ENCODE results near the gene CS.
A peak's percentile ranks its signal among the peaks of the same experiment; 100 is the strongest.

CS gene

DNA sequence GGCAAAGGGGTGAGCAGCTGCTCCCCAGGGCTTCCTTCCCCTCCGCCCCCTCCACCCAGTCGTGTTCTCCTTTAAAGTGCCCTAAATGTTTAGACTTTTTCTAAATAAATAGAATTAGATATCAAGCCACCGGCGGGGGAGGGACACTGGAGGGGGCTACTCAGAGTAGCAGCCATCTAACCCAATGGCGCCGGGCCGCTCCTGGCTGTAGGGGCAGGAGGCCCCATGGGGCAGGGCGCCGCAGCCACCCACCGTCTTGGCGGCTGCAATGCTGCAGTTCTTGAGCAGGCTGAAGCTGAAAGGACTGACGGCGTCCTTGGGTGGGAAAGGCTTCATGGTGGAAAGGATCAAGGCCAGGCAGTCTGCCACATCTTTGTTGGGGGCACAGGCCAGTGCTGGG is 57.1 kb downstream of the CS start:
- DNase-seq: no peak

DNA sequence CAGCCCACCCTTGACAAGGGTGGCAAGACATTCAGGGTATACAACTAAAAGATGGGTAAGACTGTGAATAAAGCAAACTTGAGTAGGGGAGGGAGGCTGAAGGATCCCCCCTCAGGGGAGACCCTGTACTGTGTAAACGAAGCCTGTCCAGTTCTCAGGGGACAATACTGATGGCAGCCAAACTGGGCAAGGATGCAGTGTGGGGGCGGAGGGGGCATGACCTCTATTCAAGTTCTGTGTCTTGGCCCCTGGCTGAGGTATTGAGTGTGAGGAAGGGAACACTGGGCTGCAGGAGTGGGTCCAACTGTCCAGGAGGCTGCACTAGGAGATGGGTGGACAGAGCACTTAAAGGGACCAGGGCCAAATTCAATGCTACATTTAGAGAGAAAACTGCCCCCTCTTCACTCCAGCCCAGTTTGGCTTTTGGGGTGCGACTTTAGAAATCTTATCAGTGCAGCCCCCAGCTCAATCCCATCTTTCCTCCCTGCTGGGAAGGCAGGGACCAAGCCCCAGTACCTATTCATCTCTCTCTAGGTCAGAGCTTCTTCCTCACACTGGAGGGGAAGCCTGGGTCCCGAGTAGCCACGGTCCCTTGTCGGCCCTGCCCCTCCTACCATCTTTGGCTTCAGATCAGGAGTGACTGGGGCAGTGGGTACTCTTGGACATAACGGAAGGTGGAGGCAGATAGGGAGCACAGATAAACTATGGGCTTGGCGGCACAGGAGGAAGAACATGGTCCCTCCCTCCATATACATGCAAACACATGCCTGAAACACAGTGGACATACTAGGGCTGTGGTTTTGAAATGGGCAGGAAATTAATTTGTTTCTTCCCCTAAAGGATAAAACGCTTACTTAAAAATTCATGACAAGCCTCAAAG is 58.5 kb downstream of the CS start:
- no peak for DNase-seq

DNA sequence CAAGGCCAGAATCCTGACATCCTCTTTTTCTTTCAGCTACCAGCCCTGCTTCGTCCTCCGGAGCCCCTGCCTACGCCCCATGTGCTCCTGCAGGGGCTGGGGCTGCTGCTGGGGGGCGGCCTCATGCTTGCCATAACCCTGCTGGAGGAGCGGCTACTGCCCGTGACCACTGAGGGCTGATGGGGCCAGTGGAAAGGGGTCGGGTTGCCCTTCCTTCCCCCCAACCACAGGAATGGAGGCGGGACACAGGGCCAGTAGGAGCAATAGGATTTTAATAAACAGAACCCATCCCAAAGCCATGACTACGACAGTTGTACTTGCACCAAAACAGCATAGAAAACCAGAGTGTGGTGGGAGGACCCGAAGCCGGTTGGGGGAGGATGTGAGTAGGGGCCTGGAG is 62.6 kb downstream of the CS start:
- no peak for DNase-seq

DNA sequence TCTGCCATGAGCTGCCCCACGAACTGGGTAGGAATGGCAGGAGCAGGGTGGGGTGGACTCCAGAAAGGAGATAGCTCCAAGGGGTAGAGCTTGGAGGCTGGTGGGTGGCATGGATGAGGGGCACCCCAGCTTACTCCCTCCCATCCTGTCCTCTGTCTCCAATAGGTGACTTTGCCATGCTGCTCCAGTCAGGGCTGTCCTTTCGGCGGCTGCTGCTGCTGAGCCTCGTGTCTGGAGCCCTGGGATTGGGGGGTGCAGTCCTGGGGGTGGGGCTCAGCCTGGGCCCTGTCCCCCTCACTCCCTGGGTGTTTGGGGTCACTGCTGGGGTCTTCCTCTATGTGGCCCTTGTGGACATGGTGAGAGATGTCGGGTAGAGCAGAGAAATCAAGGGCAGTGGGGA is 63.1 kb downstream of the CS start:
- DNase-seq: no peak

DNA sequence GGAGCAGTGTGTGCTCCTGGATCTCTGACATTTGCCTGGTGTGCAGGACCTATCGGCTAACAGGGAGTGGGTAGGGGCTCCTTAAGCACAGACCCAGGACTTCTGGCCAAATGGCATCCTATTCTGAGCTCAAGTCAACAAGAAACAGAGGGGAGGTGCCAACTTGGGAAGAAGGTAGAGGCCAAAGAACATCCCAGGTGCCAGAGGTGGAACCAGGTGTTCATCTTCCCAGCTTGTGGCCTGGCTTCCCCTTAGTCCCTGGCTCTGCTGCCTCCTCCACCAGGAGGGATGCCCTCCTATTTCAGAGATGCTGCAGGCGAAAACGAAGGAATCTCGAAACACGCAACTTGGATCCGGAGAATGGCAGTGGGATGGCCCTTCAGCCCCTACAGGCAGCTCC is 64.0 kb downstream of the CS start:
- no peak for DNase-seq

DNA sequence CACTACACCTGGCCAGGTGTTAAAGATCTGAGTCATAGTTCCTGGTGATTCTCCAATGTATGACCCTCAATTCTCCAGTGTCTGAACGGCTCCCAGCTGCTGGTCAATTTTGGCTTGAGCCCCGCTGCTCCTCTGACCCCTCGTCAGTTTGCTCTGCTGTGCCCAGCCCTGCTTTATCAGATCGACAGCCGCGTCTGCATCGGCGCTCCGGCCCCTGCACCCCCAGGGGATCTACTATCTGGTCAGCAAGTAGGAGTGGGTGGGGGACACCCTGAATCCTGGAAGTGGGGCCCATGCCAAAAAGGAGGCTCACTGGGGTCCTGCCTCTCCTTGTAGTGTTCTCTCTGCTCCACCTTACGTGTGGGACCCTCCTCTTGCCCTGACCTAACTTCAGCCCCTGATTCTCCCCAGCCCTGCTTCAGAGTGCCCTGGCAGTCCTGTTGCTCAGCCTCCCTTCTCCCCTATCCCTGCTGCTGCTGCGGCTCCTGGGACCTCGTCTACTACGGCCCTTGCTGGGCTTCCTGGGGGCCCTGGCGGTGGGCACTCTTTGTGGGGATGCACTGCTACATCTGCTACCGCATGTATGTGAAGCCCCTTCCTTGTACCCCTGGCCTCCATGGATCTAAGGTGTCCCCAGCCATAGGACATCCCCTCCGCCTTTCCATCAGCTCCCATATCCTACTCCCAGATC is 65.2 kb downstream of the CS start:
- DNase-seq: no peak

DNA sequence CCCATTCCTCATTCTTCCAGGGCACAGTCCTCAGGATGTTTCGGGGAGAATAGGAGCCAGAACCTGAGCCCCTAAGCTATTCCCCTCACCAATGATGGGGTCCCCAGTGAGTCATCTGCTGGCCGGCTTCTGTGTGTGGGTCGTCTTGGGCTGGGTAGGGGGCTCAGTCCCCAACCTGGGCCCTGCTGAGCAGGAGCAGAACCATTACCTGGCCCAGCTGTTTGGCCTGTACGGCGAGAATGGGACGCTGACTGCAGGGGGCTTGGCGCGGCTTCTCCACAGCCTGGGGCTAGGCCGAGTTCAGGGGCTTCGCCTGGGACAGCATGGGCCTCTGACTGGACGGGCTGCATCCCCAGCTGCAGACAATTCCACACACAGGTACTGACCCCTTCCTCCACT is 68.9 kb downstream of the CS start:
- no peak for DNase-seq

DNA sequence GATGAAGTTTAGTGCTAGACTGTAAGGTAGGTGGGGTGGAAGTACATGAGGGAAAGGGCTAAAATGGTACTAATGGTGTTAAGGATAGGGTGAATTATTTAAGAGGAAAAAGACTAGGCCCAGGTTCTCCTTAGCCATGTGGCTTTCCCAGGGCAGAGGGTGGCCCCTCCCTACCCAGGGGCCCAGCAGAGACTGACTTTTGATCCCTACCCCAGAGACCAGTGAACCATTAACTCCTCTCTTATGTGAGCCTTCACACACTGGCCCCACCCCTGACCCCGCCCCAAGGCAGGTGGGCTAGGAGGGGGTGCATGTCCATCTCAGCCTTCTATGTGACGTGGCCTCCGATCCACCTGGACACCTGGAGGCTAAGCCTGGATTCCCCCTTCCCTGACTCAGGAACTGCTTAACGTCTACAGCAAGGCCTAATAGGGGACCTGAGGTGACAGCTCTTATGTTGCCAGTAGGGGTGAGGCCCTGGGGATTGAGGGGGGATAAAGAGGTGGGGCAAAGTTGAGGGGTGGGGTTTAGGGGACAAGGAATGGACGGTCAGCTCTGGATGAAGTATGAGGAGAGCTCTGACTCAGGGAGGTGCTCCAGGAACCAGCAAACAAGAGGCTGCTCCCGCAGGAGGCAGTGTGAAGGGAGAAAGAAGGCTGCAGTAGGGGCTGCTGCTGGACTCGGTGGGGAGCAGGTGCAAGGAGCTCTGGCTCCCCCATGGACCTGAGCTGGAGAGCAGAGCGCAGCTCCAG is 69.5 kb downstream of the CS start:
- DNase-seq: no peak

DNA sequence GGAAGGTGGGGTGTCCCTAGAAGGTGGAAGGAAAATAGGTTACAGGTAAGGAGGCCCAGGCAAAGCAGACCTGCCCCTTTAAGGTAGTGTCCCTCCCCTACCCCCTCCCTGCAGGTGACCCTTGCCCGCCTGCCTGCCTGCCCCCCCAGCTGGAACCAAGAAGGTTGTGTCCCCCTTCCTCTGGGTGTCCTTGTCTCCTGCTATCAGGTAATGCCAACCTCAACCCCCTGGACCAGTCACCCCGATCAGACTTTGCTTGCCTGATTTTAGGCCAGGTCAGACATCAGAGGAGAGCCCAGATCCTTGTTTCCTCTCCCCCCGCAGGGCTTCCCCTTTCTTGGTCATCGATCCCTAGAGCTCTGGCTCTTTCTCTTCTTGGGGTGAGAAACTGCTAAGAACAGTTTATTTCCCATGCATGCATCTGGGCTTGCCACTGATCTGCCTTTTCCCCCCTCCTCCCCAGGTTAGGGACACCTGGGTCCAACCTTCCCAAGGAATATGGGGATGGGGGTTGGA is 70.2 kb downstream of the CS start, which contains the start of gene SLC39A5:
TSS of gene SLC39A5 (plus strand) at position 136 of the 516 bp plus-strand sequence. CDS start 1,224 bp downstream, outside the sequence.
- no peak for DNase-seq

DNA sequence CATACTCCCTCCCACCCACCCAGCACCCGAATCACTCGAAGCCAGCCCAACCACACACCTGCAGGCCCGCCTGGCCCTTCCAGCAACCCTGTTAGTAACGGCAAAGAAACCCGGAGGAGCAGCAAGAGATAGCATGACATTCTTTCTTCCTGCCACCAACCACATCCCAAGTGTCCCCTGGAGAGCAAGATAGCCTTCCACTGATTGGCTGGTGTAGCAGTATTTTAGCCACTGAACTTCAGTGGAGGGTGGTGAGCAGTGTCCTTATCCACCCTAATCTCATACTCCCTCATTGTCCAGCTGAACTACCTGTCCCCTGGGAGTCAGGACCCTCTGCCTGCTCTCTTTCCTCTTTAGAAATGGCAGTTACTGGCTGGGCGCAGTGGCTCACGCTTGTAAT is 71.0 kb downstream of the CS start:
- DNase-seq: no peak

DNA sequence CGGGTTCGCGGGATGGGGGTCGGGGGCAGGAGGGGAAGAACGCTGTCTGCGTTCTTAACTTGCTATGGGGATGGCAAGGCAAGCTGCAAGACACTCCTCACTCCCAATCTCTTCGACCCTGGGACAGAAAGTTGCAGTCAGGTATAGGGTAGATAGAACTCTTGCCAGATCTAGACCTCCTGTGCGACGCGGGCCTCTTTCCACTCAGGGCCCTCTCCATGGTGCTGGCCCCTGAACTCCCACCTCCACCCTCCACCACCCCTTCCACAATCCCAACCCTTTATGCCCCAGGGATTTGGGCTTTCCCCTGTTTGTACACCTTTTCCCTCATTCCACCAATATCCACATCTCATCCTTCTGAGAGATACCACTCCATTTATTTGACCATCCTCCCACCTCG is 75.2 kb downstream of the CS start:
- DNase-seq: no peak

DNA sequence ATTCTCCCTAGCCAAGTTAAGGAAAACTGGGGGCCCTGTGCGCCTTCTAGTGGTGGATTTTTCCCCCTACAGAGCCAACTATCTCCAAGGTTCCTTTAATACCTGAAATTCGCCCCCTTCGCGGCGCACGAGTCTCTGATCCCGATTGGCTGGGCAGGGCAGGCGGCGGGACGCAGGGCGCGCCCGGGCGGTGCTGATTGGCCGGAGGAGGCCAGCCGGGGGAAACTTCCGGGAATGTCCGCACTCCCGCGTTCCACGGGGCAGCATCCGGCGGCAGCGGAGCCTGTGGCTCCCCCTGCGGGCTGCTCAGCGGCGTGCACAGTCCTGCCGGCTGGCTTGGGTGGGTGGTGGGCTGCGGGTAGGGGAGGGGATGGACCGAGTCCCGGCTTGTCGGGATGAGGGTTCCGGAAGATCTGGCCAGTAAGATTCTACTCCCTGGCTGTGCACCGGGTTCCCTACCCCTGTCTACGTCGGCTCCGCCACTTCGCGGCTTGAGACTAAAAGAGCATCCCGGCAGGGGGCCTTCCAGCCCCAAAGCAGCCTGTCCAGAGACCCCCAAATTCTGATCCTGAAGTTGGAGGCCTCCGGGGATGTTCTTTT is 75.9 kb downstream of the CS start, which contains the start of gene NABP2:
TSS of gene NABP2 (plus strand) at position 241 of the 600 bp plus-strand sequence. CDS start 515 bp downstream, outside the sequence.
- DNase-seq: peak; percentile 94

DNA sequence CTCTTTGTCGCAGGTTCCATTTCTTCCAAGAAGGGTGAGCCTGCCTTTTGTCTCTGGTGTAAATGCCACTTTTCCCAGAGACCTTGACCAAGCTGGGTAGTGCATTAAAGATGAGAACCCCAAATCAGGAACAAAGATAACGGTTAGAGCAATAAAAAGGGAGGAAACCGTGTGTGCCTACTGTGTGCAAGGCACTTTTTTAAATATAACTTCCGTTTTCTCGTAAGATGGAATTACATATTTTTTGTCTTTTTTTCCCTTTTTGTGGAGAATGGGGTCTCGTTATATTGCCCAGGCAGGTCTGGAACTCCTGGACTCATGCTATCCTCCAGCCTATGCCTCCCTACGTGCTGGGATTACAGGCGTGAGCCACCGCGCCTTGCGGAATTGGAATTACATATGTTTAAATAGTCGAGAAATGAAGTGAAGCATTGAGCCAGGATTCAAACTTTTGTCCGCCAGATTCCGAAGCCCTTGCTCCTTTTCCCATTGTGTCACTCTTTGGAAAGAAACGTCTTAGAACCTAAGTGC is 76.5 kb downstream of the CS start:
- DNase-seq: no peak

DNA sequence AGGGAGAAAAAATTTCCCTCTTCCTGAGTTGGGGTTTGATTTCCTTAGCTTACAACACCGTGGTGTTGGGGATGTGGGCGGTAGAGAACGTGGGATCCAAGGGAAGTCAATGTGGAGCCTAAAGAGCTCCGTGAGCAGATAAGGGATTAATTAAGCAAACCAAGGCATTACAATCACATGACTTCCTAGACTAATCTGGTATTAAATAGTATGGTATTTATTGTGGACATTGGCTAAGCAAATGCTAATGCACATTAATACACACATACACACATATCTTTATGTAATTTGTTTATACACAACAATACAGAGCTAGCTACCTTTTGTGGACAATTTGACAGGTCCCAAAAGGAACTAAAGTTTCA is 77.6 kb downstream of the CS start:
- DNase-seq: no peak

DNA sequence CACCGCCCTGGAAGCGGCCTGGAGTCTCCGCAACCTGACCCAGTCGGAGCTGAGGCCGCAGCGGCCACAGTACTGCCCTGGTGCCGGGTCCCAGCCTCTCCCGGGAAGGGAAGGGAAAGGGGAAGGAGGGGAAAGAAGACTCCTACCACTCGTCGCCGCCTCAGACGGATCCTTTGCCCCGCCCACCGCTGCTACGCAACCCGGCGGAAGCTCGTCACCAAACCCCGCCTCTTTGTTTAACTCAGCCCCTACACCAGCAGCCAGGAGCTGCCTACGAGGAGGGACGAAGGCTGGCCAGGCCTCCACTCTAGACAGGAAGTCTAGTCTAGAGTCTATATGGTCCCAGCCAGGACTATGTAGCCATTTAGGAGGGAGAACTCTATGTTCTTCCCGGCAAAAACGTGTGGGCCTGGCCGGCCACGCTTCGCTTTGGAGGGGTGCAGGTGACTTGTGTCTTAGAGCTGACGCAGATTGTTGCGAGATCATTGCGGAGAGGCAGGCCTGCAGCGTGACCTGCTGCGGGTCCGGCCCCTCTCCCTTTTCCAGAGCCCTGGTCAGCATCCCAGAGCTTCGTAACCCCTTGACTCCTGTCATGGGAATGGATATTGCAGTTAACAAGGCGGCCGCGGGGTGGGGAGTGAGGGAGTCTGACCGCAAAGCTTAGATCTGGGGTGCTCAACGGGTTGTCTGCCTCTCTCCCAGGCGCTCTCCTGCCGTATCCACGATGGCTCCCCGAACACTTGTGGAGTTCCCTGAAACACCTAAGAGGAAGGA is 78.2 kb downstream of the CS start, which contains the start of gene RNF41:
TSS of gene RNF41 (minus strand) at position 166 of the 774 bp plus-strand sequence. CDS start 7,875 bp downstream, outside the sequence.
- peak; percentile 91 for DNase-seq

Data from activated naive CD4-positive, alpha-beta T cell treated with anti-CD3 and anti-CD28 coated beads, Interleukin-2, amount 50 U/mL, for 16 hours (primary cell).